GM23338 (cell line): ENCODE data around the gene DPF3.

Source experiments
- CREB1 ChIP-seq: fragments of 250-450 bp; sonication (Bioruptor Pico); IDR thresholded peaks from 2 replicates; pipeline ENCODE4 v1.5.0; 2020; ENCODE audit warnings: low read depth, mild to moderate bottlenecking, moderate library complexity
- CTCF ChIP-seq, 2 experiments: fragments of 200-600 bp in 1 of 2; sonication (generic) in 1 of 2; conservative IDR thresholded peaks; 2 replicates each; pipeline versions ENCODE4 v1.5.1 to v1.6.1; 2016 to 2017; ENCODE audit warnings: antibody characterized with exemption in 2 of 2, low read depth in 2 of 2, mild to moderate bottlenecking in 2 of 2, moderate library complexity in 1 of 2
- ETS1 ChIP-seq: IDR thresholded peaks from 2 replicates; pipeline ENCODE4 v1.6.1; 2016; ENCODE audit warnings: antibody characterized with exemption
- EZH2 ChIP-seq: fragments of 200-600 bp; sonication (generic); IDR thresholded peaks from one replicate; pipeline ENCODE4 v1.8.0; 2017; ENCODE audit warnings: antibody characterized with exemption, mild to moderate bottlenecking, low read depth; ENCODE audit not compliant: unreplicated experiment
- EZH2phosphoT487 ChIP-seq: fragments of 200-600 bp; sonication (generic); IDR thresholded peaks from one replicate; pipeline ENCODE4 v1.8.1; 2018; ENCODE audit warnings: antibody characterized with exemption; ENCODE audit not compliant: unreplicated experiment
- JUNB ChIP-seq: IDR thresholded peaks from one replicate; pipeline ENCODE4 v1.6.1; 2016; ENCODE audit warnings: antibody characterized with exemption; ENCODE audit not compliant: unreplicated experiment
- POLR2AphosphoS5 ChIP-seq: IDR thresholded peaks from 2 replicates; pipeline ENCODE4 v1.6.1; 2016; ENCODE audit warnings: antibody characterized with exemption, low read depth
- REST ChIP-seq: IDR thresholded peaks from one replicate; pipeline ENCODE4 v1.6.1; 2018; ENCODE audit warnings: antibody characterized with exemption; ENCODE audit not compliant: unreplicated experiment
- STAT1 ChIP-seq: IDR thresholded peaks from one replicate; pipeline ENCODE4 v1.6.1; 2016; ENCODE audit warnings: antibody characterized with exemption; ENCODE audit not compliant: unreplicated experiment
- ZNF114 ChIP-seq: fragments of 250-450 bp; sonication (Bioruptor Pico); IDR thresholded peaks from 2 replicates; pipeline ENCODE4 v1.5.0; 2020; ENCODE audit warnings: mild to moderate bottlenecking, moderate library complexity
- ZNF331 ChIP-seq: fragments of 250-450 bp; sonication (Bioruptor Pico); IDR thresholded peaks from 2 replicates; pipeline ENCODE4 v1.5.0; 2020; ENCODE audit warnings: low read depth, mild to moderate bottlenecking, moderate library complexity

- TF ChIP-seq CTCF (conservative IDR thresholded peaks at IDR 0.05; ENCODE audit: low read depth in 2 of 2) (no peak), POLR2AphosphoS5 (no peak), EZH2 (no peak), REST (no peak), JUNB (no peak), ZNF331 (no peak), CREB1 (CRISPR knock-in tag) (no peak), EZH2phosphoT487 (no peak), STAT1 (no peak), ZNF114 (CRISPR knock-in tag) (no peak), ETS1 (no peak)
These were observed 112.1 kb downstream of the DPF3 start for GRCh38 chr14:72781561-72782508.
